GM19239 (cell line): ENCODE data around the gene RERGL.
"Not testable (repeated sequence)": the region's sequence is repeated elsewhere in the genome, so short reads cannot be mapped to it uniquely, and the experiment has no call there.

Experiments used
- DNase-seq: peaks from one replicate; pipeline ENCODE4 v3.0.0; 2011; ENCODE audit warnings: low spot score; ENCODE audit not compliant: insufficient read length
- FAIRE-seq: peaks from 2 replicates; lab custom pipeline; 2011; peaks lifted over from hg19 to GRCh38; lab: Jason Lieb, UNC

RERGL gene, protein sequence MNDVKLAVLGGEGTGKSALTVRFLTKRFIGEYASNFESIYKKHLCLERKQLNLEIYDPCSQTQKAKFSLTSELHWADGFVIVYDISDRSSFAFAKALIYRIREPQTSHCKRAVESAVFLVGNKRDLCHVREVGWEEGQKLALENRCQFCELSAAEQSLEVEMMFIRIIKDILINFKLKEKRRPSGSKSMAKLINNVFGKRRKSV

GRCh38 chr12:18090093-18090492, at the start of gene RERGL:
Gene RERGL, minus strand, starts transcription at chr12:18090193. Its CDS starts 53 bp downstream, at chr12:18090140.
- DNase-seq (no peak), FAIRE-seq (no peak)

- FAIRE-seq (no peak), DNase-seq (no peak)
Observed at GRCh38 chr12:18139254-18139653, 49.3 kb upstream of the RERGL start.

DNA sequence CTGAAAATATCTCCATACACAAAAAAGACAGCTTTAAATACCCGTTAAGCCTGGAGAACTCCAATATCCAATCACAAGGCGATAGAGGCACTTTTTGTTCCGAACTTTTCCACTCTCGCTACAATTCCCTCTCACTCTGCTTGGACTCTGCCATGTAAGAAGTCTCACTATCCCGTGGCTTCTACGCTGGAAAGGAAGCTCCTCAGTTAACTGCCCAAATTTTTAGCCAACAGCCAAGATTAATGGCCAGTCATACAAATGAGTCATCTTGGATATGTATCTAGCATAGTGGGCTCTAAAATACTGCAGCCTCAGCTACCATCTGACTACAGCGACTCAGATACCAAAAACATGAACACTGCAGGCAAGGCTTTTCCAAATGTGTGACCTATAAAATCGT, 45.5 kb upstream of the RERGL start:
- DNase-seq: no peak
- no peak for FAIRE-seq

GRCh38 chr12:18135086-18135485, 45.1 kb upstream of the RERGL start:
- FAIRE-seq (no peak), DNase-seq (no peak)

- DNase-seq (no peak), FAIRE-seq (no peak)
Observed at GRCh38 chr12:18130851-18131250, 40.9 kb upstream of the RERGL start.

GRCh38 chr12:18123707-18124106, 33.7 kb upstream of the RERGL start:
- DNase-seq (no peak), FAIRE-seq (no peak)

DNA sequence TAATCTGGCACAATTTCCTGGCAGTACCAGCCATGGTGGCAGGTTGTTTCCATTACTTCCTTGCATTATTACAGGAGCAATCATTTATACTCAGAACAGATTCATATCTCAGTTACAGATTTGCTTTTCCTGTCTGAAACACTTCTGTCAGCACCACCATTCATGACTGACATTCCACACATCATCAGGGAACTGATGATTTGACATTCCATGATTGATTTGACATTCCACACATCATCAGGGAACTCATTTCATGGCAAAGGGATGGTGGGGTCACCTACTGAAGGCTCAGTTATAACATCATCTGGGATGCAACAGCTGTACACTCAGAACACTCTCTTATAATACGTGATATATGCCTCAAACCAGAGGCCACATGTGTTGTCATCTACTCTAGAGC, 30.9 kb upstream of the RERGL start:
- DNase-seq (no peak), FAIRE-seq (no peak)

- no peak for FAIRE-seq
- no peak for DNase-seq
Observed at GRCh38 chr12:18108611-18109010, 18.6 kb upstream of the RERGL start.

- FAIRE-seq: no peak
- DNase-seq: no peak
Observed at GRCh38 chr12:18103624-18104023, 13.6 kb upstream of the RERGL start.

DNA sequence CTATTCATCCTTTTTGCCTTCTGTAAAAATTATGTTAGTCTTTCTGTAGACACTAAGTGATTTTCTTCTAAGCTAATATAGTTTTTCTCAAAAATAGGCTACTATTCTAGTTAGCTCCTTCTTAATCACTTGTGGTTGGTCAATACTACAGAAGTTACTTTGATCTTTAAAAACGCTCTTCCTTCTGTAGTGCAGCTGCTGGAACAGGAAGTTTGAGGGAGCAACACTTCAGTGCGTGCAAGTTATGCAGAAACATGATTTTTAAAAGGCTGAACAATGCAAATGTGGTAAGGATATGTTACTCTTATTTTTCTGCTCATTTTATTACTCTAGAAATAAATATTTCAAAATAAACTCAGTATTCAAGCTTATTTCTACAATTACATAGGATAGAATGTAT, 11.1 kb upstream of the RERGL start:
- DNase-seq: no peak

DNA sequence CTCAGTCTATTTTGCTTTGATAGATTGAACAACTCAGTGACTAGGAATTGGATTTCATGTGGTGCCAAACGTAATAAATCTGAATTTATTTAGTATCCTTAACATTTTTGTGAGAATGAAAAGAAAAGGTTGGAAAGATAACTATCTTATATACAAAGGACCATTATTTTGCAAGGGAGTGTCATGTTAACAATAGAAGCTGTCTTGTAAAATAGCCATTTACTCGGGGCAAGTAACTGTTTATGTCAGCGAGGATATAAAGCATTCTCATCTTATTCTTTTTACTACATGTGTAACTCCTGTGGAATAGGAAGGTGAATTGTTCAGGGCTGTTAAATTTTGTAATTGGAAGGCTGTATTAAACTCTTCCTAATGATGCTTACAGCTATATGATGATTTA, 5.9 kb downstream of the RERGL start:
- DNase-seq: no peak
- FAIRE-seq: no peak

More for the DNA sequence above, 11.1 kb upstream of the RERGL start:
- FAIRE-seq: no peak

DNA sequence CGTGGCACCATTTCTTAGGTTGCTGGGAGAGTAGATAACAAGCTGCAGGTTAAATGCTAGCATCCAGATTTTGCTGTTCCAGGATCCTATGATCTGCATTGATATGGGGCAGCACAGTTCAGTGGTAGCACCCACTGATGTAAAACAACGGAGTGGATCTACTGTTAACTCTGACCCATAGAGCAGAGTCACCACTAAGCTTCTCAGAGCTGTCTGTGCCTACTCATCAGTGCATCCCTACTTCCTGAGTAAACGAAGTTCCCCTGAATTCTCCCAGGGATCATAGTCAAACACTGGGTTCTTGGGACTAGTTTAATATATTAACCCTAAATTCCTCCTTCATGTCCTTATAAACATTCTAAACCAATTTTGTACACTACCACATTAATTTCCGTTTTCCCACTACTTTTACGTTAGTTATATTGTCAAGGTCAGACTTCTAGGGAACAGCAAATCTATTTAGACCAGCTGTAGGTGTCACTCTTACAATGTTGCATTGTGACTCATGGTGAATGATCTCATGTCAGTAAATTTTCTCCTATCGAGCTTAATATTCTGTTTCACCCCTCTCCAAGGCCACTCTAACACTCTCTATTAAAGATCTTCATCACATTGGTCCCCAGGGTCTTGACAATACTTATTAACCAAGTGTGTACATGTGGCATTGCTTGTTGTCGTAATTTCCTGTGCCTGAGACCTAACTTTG, 10.3 kb downstream of the RERGL start:
- DNase-seq: no peak
- FAIRE-seq: no peak

DNA sequence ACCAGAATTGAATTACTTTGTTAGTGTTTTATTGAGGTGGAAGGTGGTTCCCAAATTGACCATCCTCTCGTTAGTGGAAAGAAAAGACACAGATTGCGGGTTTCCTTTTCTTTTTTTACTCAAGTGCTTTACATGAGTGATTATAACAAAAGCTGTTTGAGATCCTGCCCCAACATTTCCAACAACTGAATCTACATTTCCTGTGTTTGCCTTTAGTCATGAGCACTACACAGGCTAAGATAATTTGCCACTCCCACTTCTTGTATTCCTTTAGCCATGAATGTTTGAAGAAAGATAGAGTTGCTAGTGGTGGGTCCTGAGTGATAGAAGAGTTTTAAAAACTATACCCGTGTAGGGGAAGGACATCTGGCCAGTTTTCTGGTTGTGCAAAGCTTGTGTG, 16.0 kb downstream of the RERGL start:
- no peak for DNase-seq
- no peak for FAIRE-seq

DNA sequence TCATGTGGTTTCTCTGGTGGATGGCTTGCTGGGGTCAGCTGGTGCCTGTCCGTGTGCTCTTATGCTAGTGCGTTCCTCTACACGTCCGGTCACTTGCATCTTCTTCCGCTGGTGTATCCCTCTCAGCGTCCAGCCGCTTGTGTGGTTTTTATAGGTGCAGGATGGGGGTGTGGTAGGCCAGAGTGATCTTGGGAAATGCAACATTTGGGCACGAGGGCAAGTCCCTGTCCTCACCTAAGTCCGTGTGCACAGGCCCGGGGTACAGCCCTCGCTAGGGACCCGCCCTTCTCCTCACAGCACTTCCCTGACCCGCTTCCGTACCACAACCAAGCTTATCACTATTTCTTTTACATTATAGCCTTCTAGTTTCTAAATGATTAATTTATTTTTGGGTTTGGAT, 17.3 kb downstream of the RERGL start:
- FAIRE-seq: no peak

GRCh38 chr12:18071336-18071735, 18.7 kb downstream of the RERGL start:
- no peak for FAIRE-seq
- DNase-seq: no peak

More for the DNA sequence above, 17.3 kb downstream of the RERGL start:
- no peak for DNase-seq

- FAIRE-seq (no peak), DNase-seq (no peak)
Observed at GRCh38 chr12:18068355-18068754, 21.6 kb downstream of the RERGL start.

DNA sequence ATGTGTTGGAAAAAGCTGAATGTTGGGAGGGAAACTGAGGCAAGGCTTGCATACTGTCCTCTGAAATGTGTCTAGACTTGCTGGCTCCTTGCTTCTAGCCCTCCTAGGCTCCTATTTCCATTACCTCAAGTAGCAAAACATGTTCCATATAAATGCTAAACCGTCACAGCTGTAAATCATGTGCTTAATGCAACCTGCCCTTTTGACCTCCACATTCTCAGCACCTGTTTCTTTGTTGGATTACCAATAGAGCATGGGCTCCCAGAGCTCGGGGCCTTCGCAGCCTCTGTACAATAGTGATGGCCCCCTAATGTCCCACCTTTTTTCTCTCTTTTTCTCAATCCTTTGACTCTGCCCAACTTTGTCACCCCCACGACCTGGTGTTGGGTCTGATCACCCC, 23.3 kb downstream of the RERGL start:
- no peak for FAIRE-seq
- no peak for DNase-seq

- DNase-seq, FAIRE-seq: not testable (repeated sequence)
Observed at GRCh38 chr12:18062867-18063266, 27.1 kb downstream of the RERGL start.

- no peak for FAIRE-seq
- DNase-seq: no peak
Observed at GRCh38 chr12:18057051-18057450, 32.9 kb downstream of the RERGL start.

DNA sequence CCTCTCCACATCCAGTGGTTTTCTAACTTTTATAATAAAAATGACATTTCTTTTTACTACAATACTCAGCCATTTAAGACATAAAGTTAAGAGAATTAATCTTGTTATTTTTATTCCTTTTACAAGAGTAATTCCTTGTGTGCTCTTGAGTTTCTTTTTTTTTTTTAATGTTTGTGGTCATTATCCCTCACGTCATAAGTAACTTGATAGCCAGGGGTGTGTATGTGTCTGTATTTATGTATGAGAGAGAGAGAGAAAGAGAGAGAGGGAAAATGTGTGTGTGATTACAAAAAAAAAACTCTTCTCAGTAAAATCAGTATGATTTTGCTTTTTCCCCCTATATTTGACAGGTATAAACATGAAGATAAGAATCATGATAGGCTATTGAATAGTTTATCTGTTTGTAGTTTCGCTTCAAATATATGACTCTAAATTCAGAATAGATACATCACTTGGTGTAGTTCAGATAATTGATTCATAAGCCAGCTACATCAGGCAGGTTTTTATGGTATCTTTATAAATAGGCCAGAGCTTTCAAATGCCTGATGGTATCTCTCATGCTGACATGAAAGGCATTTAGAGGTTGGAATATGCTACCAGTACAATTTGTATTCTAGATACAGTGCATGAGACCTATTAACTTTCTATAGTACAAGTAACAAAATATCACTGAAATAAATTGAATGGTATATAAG, 34.9 kb downstream of the RERGL start:
- FAIRE-seq (no peak), DNase-seq (no peak)

DNA sequence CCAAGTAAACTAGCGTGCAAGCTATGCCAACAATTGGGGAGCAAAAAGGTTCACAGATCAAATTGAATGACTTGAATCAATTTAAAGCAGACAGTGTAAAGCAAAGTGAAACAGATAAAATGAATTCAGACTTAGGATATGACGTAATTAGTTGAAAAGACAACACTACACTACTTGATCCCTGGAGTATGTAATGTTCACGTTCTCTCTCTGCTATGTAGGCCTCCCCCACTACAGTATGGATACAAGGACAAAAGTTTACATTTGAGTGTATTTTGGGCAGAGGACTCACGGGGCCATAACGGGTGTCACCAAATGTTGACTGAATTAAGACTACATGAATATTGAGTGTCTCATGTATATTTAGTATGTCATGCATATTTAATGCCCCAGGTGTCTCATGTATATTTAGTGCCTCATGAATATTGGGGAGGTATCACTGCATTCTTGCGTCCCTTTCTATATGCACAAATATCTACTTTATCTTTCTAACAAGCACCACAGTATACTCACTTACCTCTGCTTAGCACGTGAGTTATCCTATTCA, 44.5 kb downstream of the RERGL start:
- no peak for FAIRE-seq
- no peak for DNase-seq
